ENCODE data around the gene GABRB1. TPM values are rescaled to one million over a fixed set of nuclear protein-coding genes. Genes with fewer than 3 reads are reported as not detected.

Gene GABRB1
- total RNA-seq, 6 experiments from 2014 or later, result 0.43 TPM; not detected in 5

DNA sequence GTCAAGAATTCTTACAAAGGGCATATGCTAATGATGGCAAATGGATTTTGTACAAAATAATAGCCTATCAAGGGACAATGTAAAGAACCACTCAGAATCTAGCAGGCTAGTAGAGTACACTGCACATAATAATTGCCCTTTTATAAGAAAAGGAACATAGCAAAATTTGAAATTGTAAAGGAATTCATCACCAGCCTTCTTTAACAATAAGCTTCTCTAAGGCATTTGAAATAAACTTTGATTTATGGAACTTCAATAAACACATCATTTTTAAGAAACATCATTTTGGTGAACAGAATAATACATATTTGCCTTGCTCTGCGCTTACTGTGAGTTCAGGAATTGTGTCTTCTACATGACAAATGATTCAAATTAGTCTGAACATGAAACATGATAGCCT lies 444.0 kb downstream of the GABRB1 start:
- H3K36me3 ChIP-seq, result no peaks in the 10 kb centered on the region
- 90% methylated on average over 1 of the region's 1 CpG for WGBS (ENCODE audit: insufficient coverage, low coverage, low lambda C conversion rate, missing lambda C conversion rate)
- no peaks in the 10 kb centered on the region for H3K9me3 ChIP-seq
- H3K27ac ChIP-seq, result no peak overlapping the region
- intact Hi-C loops (cut with DNase I), result no loop called here
- ATAC-seq (no peak), DNase-seq (no peak)
- no peaks in the 10 kb centered on the region for H3K4me1 ChIP-seq
- no peaks in the 10 kb centered on the region for H3K27me3 ChIP-seq
- TF ChIP-seq, protein P1, sequence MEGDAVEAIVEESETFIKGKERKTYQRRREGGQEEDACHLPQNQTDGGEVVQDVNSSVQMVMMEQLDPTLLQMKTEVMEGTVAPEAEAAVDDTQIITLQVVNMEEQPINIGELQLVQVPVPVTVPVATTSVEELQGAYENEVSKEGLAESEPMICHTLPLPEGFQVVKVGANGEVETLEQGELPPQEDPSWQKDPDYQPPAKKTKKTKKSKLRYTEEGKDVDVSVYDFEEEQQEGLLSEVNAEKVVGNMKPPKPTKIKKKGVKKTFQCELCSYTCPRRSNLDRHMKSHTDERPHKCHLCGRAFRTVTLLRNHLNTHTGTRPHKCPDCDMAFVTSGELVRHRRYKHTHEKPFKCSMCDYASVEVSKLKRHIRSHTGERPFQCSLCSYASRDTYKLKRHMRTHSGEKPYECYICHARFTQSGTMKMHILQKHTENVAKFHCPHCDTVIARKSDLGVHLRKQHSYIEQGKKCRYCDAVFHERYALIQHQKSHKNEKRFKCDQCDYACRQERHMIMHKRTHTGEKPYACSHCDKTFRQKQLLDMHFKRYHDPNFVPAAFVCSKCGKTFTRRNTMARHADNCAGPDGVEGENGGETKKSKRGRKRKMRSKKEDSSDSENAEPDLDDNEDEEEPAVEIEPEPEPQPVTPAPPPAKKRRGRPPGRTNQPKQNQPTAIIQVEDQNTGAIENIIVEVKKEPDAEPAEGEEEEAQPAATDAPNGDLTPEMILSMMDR (IDR thresholded peaks at IDR 0.05), result no peak
- TF ChIP-seq POLR2A (IDR thresholded peaks at IDR 0.05), result no peak
- H3K4me3 ChIP-seq, result no peak overlapping the region

Other genes with a start within 250 kb of the GABRB1 start
- not detected for gene COX7B2, start 122.3 kb upstream of the GABRB1 start, total RNA-seq
- gene GABRA4, start 38.0 kb upstream of the GABRB1 start, total RNA-seq, result under 1 TPM in 1 of 6 experiments, not detected in 5; 0.12 TPM

Measured in right lobe of liver (tissue), 6 donors.